Subcutaneous abdominal adipose tissue (tissue), 5 donors: ENCODE measurements around the gene KRT71.

Source experiments
- H3K27ac ChIP-seq: one replicate; pipeline ENCODE4 v1.7.0; 2013; ENCODE audit warnings: low read depth, mild to moderate bottlenecking, inconsistent platforms, low read length, moderate library complexity
- H3K27me3 ChIP-seq, 5 donors: one replicate each; pipeline ENCODE4 v1.7.0; 2013; ENCODE audit warnings: low read length in 5 of 5, inconsistent platforms in 1 of 5; ENCODE audit not compliant: control insufficient read depth in 5 of 5, insufficient read depth in 4 of 5
- H3K36me3 ChIP-seq, 5 donors: one replicate each; pipeline ENCODE4 v1.7.0; 2013; ENCODE audit warnings: low read length in 5 of 5; ENCODE audit not compliant: control insufficient read depth in 5 of 5, insufficient read depth in 5 of 5
- H3K4me1 ChIP-seq, 5 donors: one replicate each; pipeline ENCODE4 v1.7.0; 2013; ENCODE audit warnings: low read length in 5 of 5, mild to moderate bottlenecking in 3 of 5, moderate library complexity in 1 of 5; ENCODE audit not compliant: control insufficient read depth in 5 of 5, insufficient read depth in 5 of 5
- H3K4me3 ChIP-seq, 5 donors: one replicate each; pipeline ENCODE4 v1.7.0; 2013; ENCODE audit warnings: low read length in 5 of 5, low read depth in 1 of 5
- H3K9ac ChIP-seq, 5 donors: one replicate each; pipeline ENCODE4 v1.7.0; 2013; ENCODE audit warnings: low read length in 5 of 5, mild to moderate bottlenecking in 4 of 5, moderate library complexity in 3 of 5
- H3K9me3 ChIP-seq, 5 donors: one replicate each; pipeline ENCODE4 v1.7.0; 2013; ENCODE audit warnings: low read length in 5 of 5; ENCODE audit not compliant: control insufficient read depth in 5 of 5
- donor health status: healthy.
- donor health status: healthy.
- donor health status: healthy.
- donor health status: healthy.
- donor health status: healthy.

The KRT71 gene

GRCh38 chr12:52561880-52562449 lies 9.0 kb upstream of the KRT71 start:
- no peak overlapping the region for H3K9ac ChIP-seq
- no peaks in the 10 kb centered on the region for H3K36me3 ChIP-seq
- H3K4me1 ChIP-seq = no peaks in the 10 kb centered on the region
- H3K27ac ChIP-seq = no peak overlapping the region
- no peaks in the 10 kb centered on the region for H3K9me3 ChIP-seq
- peaks cover 0 to 11% (median 2%) of the 10 kb centered on the region in 5 donors for H3K27me3 ChIP-seq
- H3K4me3 ChIP-seq = no peak overlapping the region

GRCh38 chr12:52559979-52560378 lies 7.0 kb upstream of the KRT71 start:
- no peaks in the 10 kb centered on the region for H3K4me1 ChIP-seq
- no peak overlapping the region for H3K27ac ChIP-seq
- H3K27me3 ChIP-seq = peaks cover 0 to 8% (median 2%) of the 10 kb centered on the region in 5 donors
- no peak overlapping the region for H3K9ac ChIP-seq
- no peaks in the 10 kb centered on the region for H3K36me3 ChIP-seq
- no peak overlapping the region for H3K4me3 ChIP-seq
- H3K9me3 ChIP-seq = no peaks in the 10 kb centered on the region

DNA sequence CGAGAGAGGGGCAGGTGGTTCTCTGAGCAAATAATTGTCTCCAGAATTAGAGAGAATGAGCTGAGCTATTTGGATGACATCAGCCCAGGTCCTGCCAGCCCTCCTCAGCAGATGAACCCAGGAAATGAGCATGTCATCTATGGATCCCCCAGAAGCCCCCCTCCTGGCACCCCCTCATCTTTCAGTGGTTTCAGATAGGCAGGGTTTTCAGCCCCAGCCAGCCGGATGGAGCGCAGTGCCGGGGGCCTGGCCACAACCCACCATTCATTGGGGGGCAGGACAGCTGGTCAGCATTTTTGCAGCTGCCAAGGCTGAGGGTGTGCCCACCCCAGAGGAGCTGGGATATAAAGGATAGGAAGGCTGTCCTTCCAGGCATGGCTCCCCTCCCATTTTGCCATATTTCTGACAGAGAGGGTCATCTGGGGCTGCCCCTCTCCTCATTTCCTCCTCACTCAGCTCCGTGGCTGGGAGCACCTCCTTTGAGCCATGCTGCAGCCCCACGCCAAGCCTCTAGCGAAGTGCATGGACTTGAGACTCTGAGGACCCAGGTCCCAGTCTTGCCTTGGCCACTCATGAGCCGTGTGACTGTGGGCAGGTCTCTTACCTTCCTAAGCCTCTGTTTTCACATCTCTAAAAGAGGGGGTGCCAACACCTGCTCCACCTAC lies 6.0 kb upstream of the KRT71 start:
- no peaks in the 10 kb centered on the region for H3K9me3 ChIP-seq
- no peaks in the 10 kb centered on the region for H3K4me1 ChIP-seq
- peaks cover 0 to 8% (median 2%) of the 10 kb centered on the region in 5 donors for H3K27me3 ChIP-seq
- H3K9ac ChIP-seq = no peak overlapping the region
- H3K4me3 ChIP-seq = no peak overlapping the region
- no peaks in the 10 kb centered on the region for H3K36me3 ChIP-seq
- no peak overlapping the region for H3K27ac ChIP-seq

GRCh38 chr12:52557476-52557875 lies 4.5 kb upstream of the KRT71 start:
- H3K9me3 ChIP-seq = no peaks in the 10 kb centered on the region
- no peak overlapping the region for H3K9ac ChIP-seq
- no peaks in the 10 kb centered on the region for H3K36me3 ChIP-seq
- peaks cover 0 to 8% (median 2%) of the 10 kb centered on the region in 5 donors for H3K27me3 ChIP-seq
- H3K4me1 ChIP-seq = no peaks in the 10 kb centered on the region
- H3K4me3 ChIP-seq = no peak overlapping the region
- H3K27ac ChIP-seq = no peak overlapping the region

DNA sequence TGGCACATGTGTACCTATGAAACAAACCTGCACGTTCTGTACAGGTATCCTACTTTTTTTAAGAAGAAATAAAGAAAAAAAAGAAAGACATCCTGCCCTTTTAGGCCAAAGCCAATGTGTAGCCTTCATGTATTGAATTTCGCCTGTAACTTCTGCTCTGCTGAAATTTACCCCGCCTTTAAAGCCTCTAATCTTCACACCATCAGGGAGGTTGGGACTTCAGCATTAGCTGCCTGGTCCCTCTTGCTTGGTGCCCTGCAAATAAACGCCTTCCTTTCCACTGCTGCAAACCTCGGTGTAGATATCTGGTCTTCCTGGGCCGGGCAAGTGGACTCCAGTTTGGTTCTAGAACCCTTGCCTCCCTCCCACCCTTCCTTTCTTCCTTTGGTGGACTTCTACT lies 2.6 kb upstream of the KRT71 start:
- H3K9ac ChIP-seq = no peak overlapping the region
- no peak overlapping the region for H3K4me3 ChIP-seq
- no peaks in the 10 kb centered on the region for H3K9me3 ChIP-seq
- peaks cover 3 to 12% (median 9%) of the 10 kb centered on the region in 5 donors for H3K4me1 ChIP-seq
- no peaks in the 10 kb centered on the region for H3K36me3 ChIP-seq
- H3K27me3 ChIP-seq = peaks cover 0 to 8% (median 2%) of the 10 kb centered on the region in 5 donors
- no peak overlapping the region for H3K27ac ChIP-seq

GRCh38 chr12:52552055-52552454 lies 890 bp downstream of the KRT71 start:
- Histone ChIP-seq H3K9me3 (no peaks in the 10 kb centered on the region), H3K9ac (no peak overlapping the region), H3K4me3 (no peak overlapping the region), H3K27me3 (no peaks in the 10 kb centered on the region), H3K4me1 (peaks cover 3 to 18% (median 9%) of the 10 kb centered on the region in 5 donors), H3K36me3 (no peaks in the 10 kb centered on the region), H3K27ac (no peak overlapping the region)

DNA sequence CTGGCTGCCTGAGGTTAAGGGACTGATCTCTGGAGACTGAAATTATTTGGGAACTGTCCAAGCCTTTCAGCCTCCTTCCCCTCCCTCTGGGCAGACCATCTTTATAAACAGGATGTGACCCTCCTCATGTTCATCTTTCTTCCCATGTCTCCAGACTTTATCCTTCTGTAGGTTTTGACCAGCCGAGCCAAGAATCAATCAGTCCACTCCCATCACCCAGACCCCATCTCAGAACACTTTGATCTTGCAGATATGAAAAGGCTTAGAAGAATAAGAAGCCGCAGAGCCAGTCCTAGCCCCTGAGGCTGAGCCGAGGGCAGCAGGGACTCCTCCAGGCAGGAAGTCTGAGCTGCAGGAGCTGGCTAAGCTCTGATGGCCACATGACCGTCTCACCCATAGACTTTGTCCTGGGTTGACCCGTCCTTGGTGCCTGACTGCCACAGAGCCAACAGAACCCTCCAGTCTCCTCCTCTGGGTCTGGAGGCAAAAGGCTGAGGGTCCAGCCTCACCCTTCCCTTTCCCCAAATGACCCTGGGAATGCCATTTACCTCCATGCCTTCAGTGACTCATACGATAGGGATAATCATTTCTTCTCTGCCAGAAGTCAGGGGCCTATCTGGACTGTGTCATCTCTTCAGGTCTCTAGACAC lies 1.6 kb downstream of the KRT71 start:
- H3K36me3 ChIP-seq = no peaks in the 10 kb centered on the region
- H3K4me3 ChIP-seq = no peak overlapping the region
- no peaks in the 10 kb centered on the region for H3K9me3 ChIP-seq
- H3K9ac ChIP-seq = no peak overlapping the region
- H3K4me1 ChIP-seq = peaks cover 3 to 18% (median 9%) of the 10 kb centered on the region in 5 donors
- H3K27me3 ChIP-seq = no peaks in the 10 kb centered on the region
- H3K27ac ChIP-seq = no peak overlapping the region

GRCh38 chr12:52546126-52546525 lies 6.8 kb downstream of the KRT71 start:
- Histone ChIP-seq H3K27ac (no peak overlapping the region), H3K9ac (no peak overlapping the region), H3K27me3 (no peaks in the 10 kb centered on the region), H3K4me1 (peaks cover 2 to 21% (median 16%) of the 10 kb centered on the region in 5 donors), H3K9me3 (no peaks in the 10 kb centered on the region), H3K36me3 (no peaks in the 10 kb centered on the region), H3K4me3 (no peak overlapping the region)

- H3K27ac ChIP-seq = no peak overlapping the region
- H3K9me3 ChIP-seq = no peaks in the 10 kb centered on the region
- H3K4me1 ChIP-seq = peaks cover 4 to 21% (median 15%) of the 10 kb centered on the region in 5 donors
- H3K9ac ChIP-seq = no peak overlapping the region
- no peaks in the 10 kb centered on the region for H3K27me3 ChIP-seq
- H3K36me3 ChIP-seq = no peaks in the 10 kb centered on the region
- no peak overlapping the region for H3K4me3 ChIP-seq
Observed at GRCh38 chr12:52543985-52544883, 8.7 kb downstream of the KRT71 start.
